OCI-LY3 (cell line): ENCODE measurements around the gene EPHB6.

Experiments used
- EZH2phosphoT487 ChIP-seq: fragments of 200-600 bp; shearing (Covaris generic); IDR thresholded peaks from 2 replicates; pipeline ENCODE4 v1.6.1; 2018; ENCODE audit warnings: antibody characterized with exemption, mixed run types, low read depth
- TF ChIP-seq, protein P1 (sequence below): fragments of 200-600, 300-600 bp; sonication (generic); IDR thresholded peaks from 2 replicates; pipeline ENCODE4 v1.5.1; 2014; ENCODE audit warnings: antibody characterized with exemption, low read length, low read depth

GRCh38 chr7:142873871-142874270 is 19.0 kb downstream of the EPHB6 start:
- TF ChIP-seq, protein P1, sequence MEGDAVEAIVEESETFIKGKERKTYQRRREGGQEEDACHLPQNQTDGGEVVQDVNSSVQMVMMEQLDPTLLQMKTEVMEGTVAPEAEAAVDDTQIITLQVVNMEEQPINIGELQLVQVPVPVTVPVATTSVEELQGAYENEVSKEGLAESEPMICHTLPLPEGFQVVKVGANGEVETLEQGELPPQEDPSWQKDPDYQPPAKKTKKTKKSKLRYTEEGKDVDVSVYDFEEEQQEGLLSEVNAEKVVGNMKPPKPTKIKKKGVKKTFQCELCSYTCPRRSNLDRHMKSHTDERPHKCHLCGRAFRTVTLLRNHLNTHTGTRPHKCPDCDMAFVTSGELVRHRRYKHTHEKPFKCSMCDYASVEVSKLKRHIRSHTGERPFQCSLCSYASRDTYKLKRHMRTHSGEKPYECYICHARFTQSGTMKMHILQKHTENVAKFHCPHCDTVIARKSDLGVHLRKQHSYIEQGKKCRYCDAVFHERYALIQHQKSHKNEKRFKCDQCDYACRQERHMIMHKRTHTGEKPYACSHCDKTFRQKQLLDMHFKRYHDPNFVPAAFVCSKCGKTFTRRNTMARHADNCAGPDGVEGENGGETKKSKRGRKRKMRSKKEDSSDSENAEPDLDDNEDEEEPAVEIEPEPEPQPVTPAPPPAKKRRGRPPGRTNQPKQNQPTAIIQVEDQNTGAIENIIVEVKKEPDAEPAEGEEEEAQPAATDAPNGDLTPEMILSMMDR = no peak
- TF ChIP-seq EZH2phosphoT487 = no peak
